GM12878 (cell line): ENCODE measurements around the gene NEK10. TPM values are rescaled to one million over a fixed set of nuclear protein-coding genes. Genes with fewer than 3 reads are reported as not detected.
A peak's percentile ranks its signal among the peaks of the same experiment; 100 is the strongest.

ENCODE experiments used
- CBFB ChIP-seq: IDR thresholded peaks from 2 replicates; pipeline ENCODE4 v1.6.1; 2016; ENCODE audit warnings: antibody characterized with exemption, low read depth
- CEBPB ChIP-seq, 2 experiments: fragments of 150-350 bp in 1 of 2; IDR thresholded peaks; 2 replicates each; pipeline ENCODE4 v1.6.1; 2012 to 2014; ENCODE audit warnings: low read depth in 2 of 2, low read length in 2 of 2, borderline replicate concordance in 1 of 2, inconsistent platforms in 1 of 2
- CHD2 ChIP-seq: IDR thresholded peaks from 2 replicates; pipeline ENCODE4 v1.6.1; 2011; ENCODE audit warnings: low read depth, low read length, improper control_type of control experiment, borderline replicate concordance
- CREB1 ChIP-seq: IDR thresholded peaks from 2 replicates; pipeline ENCODE4 v1.6.1; 2012; ENCODE audit warnings: low read depth, mild to moderate bottlenecking, inconsistent platforms
- DPF2 ChIP-seq: fragments of 450-650 bp; IDR thresholded peaks from 2 replicates; pipeline ENCODE4 v1.6.1; 2017; ENCODE audit warnings: mild to moderate bottlenecking
- EGR1 ChIP-seq, 2 experiments: IDR thresholded peaks; 1 replicate in 1 of 2; 2 replicates in 1 of 2; pipeline ENCODE4 v1.6.1; 2011 to 2012; ENCODE audit warnings: low read depth in 2 of 2, low read length in 2 of 2, borderline replicate concordance in 1 of 2, mild to moderate bottlenecking in 1 of 2, moderate library complexity in 1 of 2
- EP300 ChIP-seq, 2 experiments: fragments of 150-350 bp in 1 of 2; IDR thresholded peaks; 2 replicates each; pipeline ENCODE4 v1.6.1; 2011 to 2012; ENCODE audit warnings: low read depth in 2 of 2, low read length in 2 of 2, borderline replicate concordance in 1 of 2, improper control_type of control experiment in 1 of 2, inconsistent platforms in 1 of 2; ENCODE audit not compliant: control insufficient read depth in 1 of 2
- ETV6 ChIP-seq, 2 experiments: fragments of 450-650 bp in 1 of 2; IDR thresholded peaks in 1 of 2; conservative IDR thresholded peaks in 1 of 2; 2 replicates each; pipeline ENCODE4 v1.6.1; 2014; ENCODE audit warnings: antibody characterized with exemption in 1 of 2, borderline replicate concordance in 1 of 2, low read depth in 1 of 2, mild to moderate bottlenecking in 1 of 2, moderate library complexity in 1 of 2
- FOS ChIP-seq: IDR thresholded peaks from 3 replicates; pipeline ENCODE4 v1.6.1; 2011; ENCODE audit warnings: borderline replicate concordance; ENCODE audit not compliant: insufficient read length; ENCODE audit errors: extremely low read depth
- HCFC1 ChIP-seq: fragments of 150-350 bp; IDR thresholded peaks from 2 replicates; pipeline ENCODE4 v1.6.1; 2014; ENCODE audit warnings: low read length
- MEF2A ChIP-seq: IDR thresholded peaks from 2 replicates; pipeline ENCODE4 v1.6.1; 2011; ENCODE audit warnings: low read depth, mild to moderate bottlenecking, low read length, moderate library complexity; ENCODE audit not compliant: insufficient read depth
- MXI1 ChIP-seq: fragments of 150-350 bp; IDR thresholded peaks from 2 replicates; pipeline ENCODE4 v1.6.1; 2011; ENCODE audit warnings: low read depth, mild to moderate bottlenecking, inconsistent platforms, low read length, improper control_type of control experiment
- POLR2AphosphoS2 ChIP-seq: IDR thresholded peaks from 2 replicates; pipeline ENCODE4 v1.6.1; 2011; ENCODE audit warnings: low read depth, mild to moderate bottlenecking, low read length, improper control_type of control experiment, moderate library complexity
- RAD51 ChIP-seq: fragments of 450-650 bp; IDR thresholded peaks from 2 replicates; pipeline ENCODE4 v1.6.1; 2016; ENCODE audit warnings: moderate library complexity, mild to moderate bottlenecking, inconsistent platforms
- SMAD1 ChIP-seq: fragments of 450-650 bp; IDR thresholded peaks from 2 replicates; pipeline ENCODE4 v1.6.1; 2018; ENCODE audit warnings: mild to moderate bottlenecking, low read depth; ENCODE audit not compliant: partially characterized antibody
- SMAD5 ChIP-seq: IDR thresholded peaks from 2 replicates; pipeline ENCODE4 v1.6.1; 2016; ENCODE audit warnings: antibody characterized with exemption, low read depth
- SMC3 ChIP-seq: IDR thresholded peaks from 2 replicates; pipeline ENCODE4 v1.6.1; 2011; ENCODE audit warnings: low read length, improper control_type of control experiment, borderline replicate concordance
- SREBF2 ChIP-seq: IDR thresholded peaks from 2 replicates; pipeline ENCODE4 v1.6.1; 2012; ENCODE audit warnings: mild to moderate bottlenecking, low read length
- SRF ChIP-seq, 2 experiments: IDR thresholded peaks; 2 replicates each; pipeline ENCODE4 v1.6.1; 2011; ENCODE audit warnings: low read depth in 2 of 2, low read length in 2 of 2, mild to moderate bottlenecking in 1 of 2, moderate library complexity in 1 of 2
- STAT1 ChIP-seq: fragments of 450-650 bp; conservative IDR thresholded peaks from 2 replicates; pipeline ENCODE4 v1.6.1; 2014; ENCODE audit warnings: antibody characterized with exemption, mild to moderate bottlenecking
- TARDBP ChIP-seq: IDR thresholded peaks from 2 replicates; pipeline ENCODE4 v1.6.1; 2016; ENCODE audit warnings: borderline replicate concordance
- TCF12 ChIP-seq: IDR thresholded peaks from 2 replicates; pipeline ENCODE4 v1.6.1; 2011; ENCODE audit warnings: low read depth, mild to moderate bottlenecking, low read length
- ZBED1 ChIP-seq: IDR thresholded peaks from 2 replicates; pipeline ENCODE4 v1.6.1; 2016; ENCODE audit warnings: borderline replicate concordance
- ZSCAN29 ChIP-seq: fragments of 450-650 bp; IDR thresholded peaks from 2 replicates; pipeline ENCODE4 v1.6.1; 2017; ENCODE audit warnings: mild to moderate bottlenecking, moderate library complexity
- ZZZ3 ChIP-seq: IDR thresholded peaks from 2 replicates; pipeline ENCODE4 v1.6.1; 2011; ENCODE audit warnings: low read depth; ENCODE audit not compliant: control insufficient read depth, insufficient read length
- polyA plus RNA-seq, 11 experiments: library from polyadenylated mRNA; depleted of rRNA in 4 of 11; unstranded in 6 of 11; stranded (reverse) in 5 of 11; fragments of >200 nt; fragmentation: Nextera tagmentation in 4 of 11; fragmentation: Illumina TruSeq in 1 of 11; extraction: Ambion mirVana in 4 of 11; extraction: Trizol in 1 of 11; gene quantifications; 1 replicate in 1 of 11; 2 replicates in 10 of 11; pipeline versions ENCODE4 v1.2.1 to v1.2.3, GENCODE V29; 2011 to 2016; ENCODE audit warnings: inconsistent platforms in 2 of 11, missing spikeins in 2 of 11, low read depth in 1 of 11
- total RNA-seq, 4 experiments: library from RNA; depleted of rRNA in 3 of 4; stranded (reverse); fragments of >200 nt in 3 of 4; fragmentation: Illumina TruSeq in 1 of 4; extraction: Trizol in 1 of 4; gene quantifications; 2 replicates each; pipeline versions ENCODE4 v1.2.1 to v1.2.3, GENCODE V29; 2013 to 2021
- TF ChIP-seq, protein P1 (sequence below): fragments of 450-650 bp; IDR thresholded peaks from 2 replicates; pipeline ENCODE4 v1.6.1; 2017; ENCODE audit warnings: borderline replicate concordance
- TF ChIP-seq, protein P2 (sequence below): fragments of 450-650 bp; IDR thresholded peaks from 2 replicates; pipeline ENCODE4 v1.6.1; 2014; ENCODE audit warnings: mild to moderate bottlenecking
- TF ChIP-seq, protein P3 (sequence below): fragments of 450-650 bp; IDR thresholded peaks from 2 replicates; pipeline ENCODE4 v1.6.1; 2016; ENCODE audit warnings: mild to moderate bottlenecking

Gene NEK10
- total and polyA plus RNA-seq, 10 of the 15 experiments (the other 5 are each of a cell fraction or from before 2014, with no cell fraction given) = 0.06 to 0.40 (median 0.16) TPM; not detected in 2

DNA sequence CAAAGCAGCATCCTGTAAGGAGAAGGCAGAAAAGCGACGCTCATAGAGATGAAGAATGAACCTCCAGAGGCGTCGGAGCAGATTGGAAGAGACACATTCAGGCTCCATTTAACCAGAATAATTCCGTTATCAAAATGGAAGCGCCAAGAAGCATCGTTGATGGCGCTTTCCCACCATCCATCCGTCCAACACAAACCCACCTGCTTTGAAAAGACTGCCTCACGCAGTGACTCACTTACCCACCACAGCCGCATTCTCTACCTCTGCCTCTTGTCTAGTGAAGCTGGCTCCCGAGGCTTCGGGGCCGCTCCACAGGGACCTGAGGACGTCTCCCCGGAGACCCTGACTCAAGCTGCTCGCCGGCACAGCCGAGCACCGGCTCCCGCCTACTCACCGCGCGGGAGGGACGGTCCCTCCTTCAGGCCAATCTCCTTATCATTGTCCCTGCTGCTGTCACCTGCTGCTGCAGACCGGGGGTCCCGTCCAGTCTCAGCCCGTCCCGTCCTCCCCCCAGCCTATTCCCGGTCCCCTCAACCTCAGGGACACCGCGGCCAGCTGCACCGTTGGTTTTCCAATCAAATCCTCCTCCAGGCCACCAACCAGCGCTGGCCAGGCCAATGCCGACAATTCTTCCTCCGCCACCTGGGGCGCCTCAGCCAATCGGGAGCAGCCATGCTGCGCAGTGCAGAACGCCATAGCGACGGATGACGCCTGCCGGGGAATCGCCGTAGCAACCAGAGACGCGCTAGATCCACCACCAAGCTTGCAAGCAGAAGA, at the start of gene NEK10 (continued):
- TF ChIP-seq MEF2A (no peak), SMAD5 (no peak), SREBF2 (no peak), ETV6 (conservative IDR thresholded peaks at IDR 0.05 in 1 of 2, IDR thresholded peaks at IDR 0.05 in 1 of 2; ENCODE audit: borderline replicate concordance in 1 of 2, low read depth in 1 of 2) (no peak), ZZZ3 (no peak), EP300 (IDR thresholded peaks at IDR 0.05; ENCODE audit: borderline replicate concordance in 1 of 2, control insufficient read depth in 1 of 2, low read depth in 2 of 2, low read length in 2 of 2) (no peak), TARDBP (no peak), CREB1 (peak; percentile 86), HCFC1 (peak; percentile 74), SRF (IDR thresholded peaks at IDR 0.05; ENCODE audit: low read depth in 2 of 2, low read length in 2 of 2) (peak in 1 of 2 experiments; percentile 47; a peak in 1 of 4 replicates), DPF2 (no peak), ZSCAN29 (no peak), ZBED1 (no peak), TCF12 (no peak), RAD51 (no peak), SMC3 (no peak), MXI1 (peak; percentile 99), SMAD1 (no peak), POLR2AphosphoS2 (no peak), CBFB (no peak), STAT1 (no peak), EGR1 (IDR thresholded peaks at IDR 0.05; ENCODE audit: borderline replicate concordance in 1 of 2, low read depth in 2 of 2, low read length in 2 of 2) (no peak), FOS (peak; percentile 63), CEBPB (IDR thresholded peaks at IDR 0.05; ENCODE audit: borderline replicate concordance in 1 of 2, low read depth in 2 of 2, low read length in 2 of 2) (no peak), CHD2 (peak; percentile 92)
- TF ChIP-seq, protein P1, sequence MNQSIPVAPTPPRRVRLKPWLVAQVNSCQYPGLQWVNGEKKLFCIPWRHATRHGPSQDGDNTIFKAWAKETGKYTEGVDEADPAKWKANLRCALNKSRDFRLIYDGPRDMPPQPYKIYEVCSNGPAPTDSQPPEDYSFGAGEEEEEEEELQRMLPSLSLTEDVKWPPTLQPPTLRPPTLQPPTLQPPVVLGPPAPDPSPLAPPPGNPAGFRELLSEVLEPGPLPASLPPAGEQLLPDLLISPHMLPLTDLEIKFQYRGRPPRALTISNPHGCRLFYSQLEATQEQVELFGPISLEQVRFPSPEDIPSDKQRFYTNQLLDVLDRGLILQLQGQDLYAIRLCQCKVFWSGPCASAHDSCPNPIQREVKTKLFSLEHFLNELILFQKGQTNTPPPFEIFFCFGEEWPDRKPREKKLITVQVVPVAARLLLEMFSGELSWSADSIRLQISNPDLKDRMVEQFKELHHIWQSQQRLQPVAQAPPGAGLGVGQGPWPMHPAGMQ = no peak
- TF ChIP-seq, protein P2, sequence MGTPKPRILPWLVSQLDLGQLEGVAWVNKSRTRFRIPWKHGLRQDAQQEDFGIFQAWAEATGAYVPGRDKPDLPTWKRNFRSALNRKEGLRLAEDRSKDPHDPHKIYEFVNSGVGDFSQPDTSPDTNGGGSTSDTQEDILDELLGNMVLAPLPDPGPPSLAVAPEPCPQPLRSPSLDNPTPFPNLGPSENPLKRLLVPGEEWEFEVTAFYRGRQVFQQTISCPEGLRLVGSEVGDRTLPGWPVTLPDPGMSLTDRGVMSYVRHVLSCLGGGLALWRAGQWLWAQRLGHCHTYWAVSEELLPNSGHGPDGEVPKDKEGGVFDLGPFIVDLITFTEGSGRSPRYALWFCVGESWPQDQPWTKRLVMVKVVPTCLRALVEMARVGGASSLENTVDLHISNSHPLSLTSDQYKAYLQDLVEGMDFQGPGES = peak; percentile 78; the same call in 1 of the 2 replicates
- TF ChIP-seq, protein P3, sequence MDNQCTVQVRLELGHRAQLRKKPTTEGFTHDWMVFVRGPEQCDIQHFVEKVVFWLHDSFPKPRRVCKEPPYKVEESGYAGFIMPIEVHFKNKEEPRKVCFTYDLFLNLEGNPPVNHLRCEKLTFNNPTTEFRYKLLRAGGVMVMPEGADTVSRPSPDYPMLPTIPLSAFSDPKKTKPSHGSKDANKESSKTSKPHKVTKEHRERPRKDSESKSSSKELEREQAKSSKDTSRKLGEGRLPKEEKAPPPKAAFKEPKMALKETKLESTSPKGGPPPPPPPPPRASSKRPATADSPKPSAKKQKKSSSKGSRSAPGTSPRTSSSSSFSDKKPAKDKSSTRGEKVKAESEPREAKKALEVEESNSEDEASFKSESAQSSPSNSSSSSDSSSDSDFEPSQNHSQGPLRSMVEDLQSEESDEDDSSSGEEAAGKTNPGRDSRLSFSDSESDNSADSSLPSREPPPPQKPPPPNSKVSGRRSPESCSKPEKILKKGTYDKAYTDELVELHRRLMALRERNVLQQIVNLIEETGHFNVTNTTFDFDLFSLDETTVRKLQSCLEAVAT = no peak
